Sigmoid colon (tissue), 4 donors: ENCODE data around the gene FCER2.

Source experiments
- CTCF ChIP-seq, 4 experiments: fragments of 450-650 bp in 3 of 4; fragments of 200-600 bp in 1 of 4; IDR thresholded peaks; one replicate each; pipeline ENCODE4 v1.5.1; 2016 to 2019; ENCODE audit warnings: antibody characterized with exemption in 4 of 4, mild to moderate bottlenecking in 3 of 4, moderate library complexity in 2 of 4
- EP300 ChIP-seq, 4 donors: sonication (generic); formaldehyde crosslinking; IDR thresholded peaks; one replicate each; pipeline ENCODE4 v1.6.1; 2017; ENCODE audit warnings: antibody characterized with exemption in 4 of 4
- POLR2A ChIP-seq, 2 donors: fragments of 450-650 bp; IDR thresholded peaks; one replicate each; pipeline ENCODE4 v1.6.1; 2016; ENCODE audit warnings: antibody characterized with exemption in 2 of 2, mild to moderate bottlenecking in 2 of 2, moderate library complexity in 2 of 2

GRCh38 chr19:7706955-7707456 lies 5.1 kb upstream of the FCER2 start:
- TF ChIP-seq CTCF (IDR thresholded peaks at IDR 0.05) (no peak), POLR2A (IDR thresholded peaks at IDR 0.05) (no peak), EP300 (IDR thresholded peaks at IDR 0.05) (no peak)
